OCI-LY7 (cell line): ENCODE measurements around the gene DGCR2. TPM values are rescaled to one million over a fixed set of nuclear protein-coding genes. Genes with fewer than 3 reads are reported as not detected.

ENCODE experiments used
- BruUV-seq: library from RNA; stranded (reverse); fragments of 400-500 nt; replicated peaks from 2 replicates; lab custom pipeline; 2021; lab: Mats Ljungman, UMichigan
- CTCF ChIA-PET: fragments of 300-600 bp; sonication (Branson Sonifier 250); formaldehyde crosslinking; loops from one replicate; lab custom pipeline; 2022; ENCODE audit warnings: antibody characterized with exemption; ENCODE audit not compliant: unreplicated experiment; lab: Charles Lee
- POLR2A ChIA-PET: fragments of 300-600 bp; sonication (Branson Sonifier 250); formaldehyde crosslinking; loops from one replicate; lab custom pipeline; 2022; ENCODE audit warnings: antibody characterized with exemption; lab: Charles Lee
- DNase-seq: peaks from one replicate; pipeline ENCODE4 v3.0.0-alpha.2; 2015; ENCODE audit warnings: low spot score
- H2AFZ ChIP-seq: fragments of 200-600 bp; sonication (generic), shearing (Covaris generic); 2 replicates; pipeline ENCODE4 v1.6.1; 2014; ENCODE audit warnings: mild to moderate bottlenecking, antibody characterized with exemption, low read length, moderate library complexity
- H3K27ac ChIP-seq: fragments of 200-600 bp; sonication (generic); 2 replicates; pipeline ENCODE4 v1.5.1; 2014; ENCODE audit warnings: mixed run types, low read depth, mild to moderate bottlenecking, moderate library complexity, low read length, inconsistent platforms; ENCODE audit not compliant: poor library complexity, severe bottlenecking
- H3K36me3 ChIP-seq: fragments of 200-600 bp; sonication (generic); 2 replicates; pipeline ENCODE4 v1.6.1; 2014; ENCODE audit warnings: mild to moderate bottlenecking, antibody characterized with exemption, low read length, moderate library complexity, mixed read lengths; ENCODE audit not compliant: insufficient read depth
- H3K4me1 ChIP-seq: fragments of 200-600 bp; sonication (generic); 2 replicates; pipeline ENCODE4 v1.5.1; 2014; ENCODE audit warnings: mild to moderate bottlenecking, low read length; ENCODE audit not compliant: insufficient read depth, poor library complexity, severe bottlenecking
- H3K4me2 ChIP-seq: fragments of 200-600 bp; sonication (generic); 2 replicates; pipeline ENCODE4 v1.6.1; 2014; ENCODE audit warnings: mild to moderate bottlenecking, low read length
- H3K4me3 ChIP-seq: fragments of 200-600 bp; sonication (generic); 2 replicates; pipeline ENCODE4 v1.5.1; 2014; ENCODE audit warnings: mild to moderate bottlenecking, low read depth, low read length; ENCODE audit not compliant: poor library complexity, severe bottlenecking
- H3K79me2 ChIP-seq: fragments of 200-600 bp; sonication (generic); 2 replicates; pipeline ENCODE4 v1.6.1; 2016; ENCODE audit warnings: low read depth, mild to moderate bottlenecking, low read length, moderate library complexity, mixed read lengths; ENCODE audit not compliant: insufficient read depth
- H3K9me2 ChIP-seq: fragments of 200-600 bp; sonication (generic); 2 replicates; pipeline ENCODE4 v1.6.1; 2016; ENCODE audit warnings: mild to moderate bottlenecking, low read length, mixed read lengths; ENCODE audit not compliant: insufficient read depth
- H3K9me3 ChIP-seq: fragments of 200-600 bp; sonication (generic); 2 replicates; pipeline ENCODE4 v1.6.1; 2014; ENCODE audit warnings: mild to moderate bottlenecking, mixed run types, low read length, mixed read lengths
- H4K20me1 ChIP-seq: fragments of 200-600 bp; sonication (generic); 2 replicates; pipeline ENCODE4 v1.6.1; 2014; ENCODE audit warnings: mild to moderate bottlenecking, antibody characterized with exemption, low read length, moderate library complexity, mixed read lengths; ENCODE audit not compliant: insufficient read depth
- EZH2phosphoT487 ChIP-seq: fragments of 200-600 bp; sonication (generic); IDR thresholded peaks from 2 replicates; pipeline ENCODE4 v1.6.1; 2018; ENCODE audit warnings: low read depth, borderline replicate concordance, mild to moderate bottlenecking, mixed run types, antibody characterized with exemption, low read length, moderate library complexity, mixed read lengths
- intact Hi-C: fragments of 100-400 bp; cut with micrococcal nuclease; formaldehyde crosslinking; loops from one replicate; pipeline ENCODE4 v1.10.0; 2022; ENCODE audit not compliant: unreplicated experiment
- total RNA-seq, 2 experiments: library from RNA; depleted of rRNA in 1 of 2; stranded (reverse); fragments of >200 nt in 1 of 2; shearing (Covaris generic) in 1 of 2; gene quantifications; 2 replicates each; pipeline ENCODE4 v1.2.3, GENCODE V29; 2014 to 2022
- TF ChIP-seq, protein P1 (sequence below): fragments of 200-600 bp; sonication (generic); conservative IDR thresholded peaks from 2 replicates; pipeline ENCODE4 v1.5.1; 2014; ENCODE audit warnings: mild to moderate bottlenecking, antibody characterized with exemption, low read length, moderate library complexity, mixed read lengths

Gene DGCR2
- total RNA-seq, 2 experiments from 2014 or later, result 27.6 to 29.7 TPM

DNA sequence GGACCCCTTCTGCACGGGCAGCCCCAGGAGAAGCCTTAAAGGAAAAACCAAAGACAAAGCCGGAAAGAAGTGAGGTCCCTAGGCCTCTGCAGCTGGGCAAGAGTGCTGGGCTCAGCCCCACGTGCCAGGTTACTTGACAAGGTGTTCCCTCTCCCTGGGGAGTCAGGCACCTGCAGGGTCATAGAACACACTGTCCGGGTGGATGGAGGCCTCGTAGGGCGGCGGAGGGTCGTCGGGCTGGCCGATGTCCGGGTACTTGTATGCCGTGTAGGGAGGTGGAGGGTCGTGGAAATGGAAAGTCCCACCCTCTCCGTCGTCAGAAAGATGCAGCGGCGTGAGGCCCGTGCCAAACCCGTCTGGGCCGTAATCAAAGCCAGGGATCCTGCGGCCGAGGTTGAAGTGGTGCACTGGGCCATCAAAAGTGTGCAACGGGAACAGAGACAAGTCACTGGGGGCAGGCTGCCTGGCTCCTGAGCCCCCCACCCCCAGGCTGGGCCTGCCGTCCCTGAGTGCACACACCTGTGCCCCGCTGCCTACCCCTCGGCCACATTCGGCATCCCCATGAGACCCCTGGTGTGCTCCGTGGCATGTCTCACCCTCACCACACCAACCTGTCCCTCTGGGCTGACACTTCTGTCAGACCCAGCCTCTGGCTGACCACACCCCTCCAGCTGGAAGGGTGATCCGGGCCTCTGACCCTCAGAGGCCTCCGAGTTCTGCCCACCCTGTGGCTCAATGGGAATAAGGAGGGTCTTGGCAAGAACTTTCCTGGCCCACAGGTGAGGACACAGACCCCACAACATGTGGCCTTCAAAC lies 81.1 kb downstream of the DGCR2 start:
- no peaks in the 10 kb centered on the region for H3K79me2 ChIP-seq
- H3K27ac ChIP-seq, result no peak overlapping the region
- H3K4me3 ChIP-seq, result no peak overlapping the region
- no peaks in the 10 kb centered on the region for H3K4me1 ChIP-seq
- peaks cover 34% of the 10 kb centered on the region for H3K36me3 ChIP-seq
- H2AFZ ChIP-seq, result no peak overlapping the region
- intact Hi-C loops, result no loop called here
- H3K9me2 ChIP-seq, result no peaks in the 10 kb centered on the region
- POLR2A ChIA-PET, result no interaction called here
- no peaks in the 10 kb centered on the region for H4K20me1 ChIP-seq
- DNase-seq, result no peak
- TF ChIP-seq EZH2phosphoT487, result no peak
- TF ChIP-seq, protein P1, sequence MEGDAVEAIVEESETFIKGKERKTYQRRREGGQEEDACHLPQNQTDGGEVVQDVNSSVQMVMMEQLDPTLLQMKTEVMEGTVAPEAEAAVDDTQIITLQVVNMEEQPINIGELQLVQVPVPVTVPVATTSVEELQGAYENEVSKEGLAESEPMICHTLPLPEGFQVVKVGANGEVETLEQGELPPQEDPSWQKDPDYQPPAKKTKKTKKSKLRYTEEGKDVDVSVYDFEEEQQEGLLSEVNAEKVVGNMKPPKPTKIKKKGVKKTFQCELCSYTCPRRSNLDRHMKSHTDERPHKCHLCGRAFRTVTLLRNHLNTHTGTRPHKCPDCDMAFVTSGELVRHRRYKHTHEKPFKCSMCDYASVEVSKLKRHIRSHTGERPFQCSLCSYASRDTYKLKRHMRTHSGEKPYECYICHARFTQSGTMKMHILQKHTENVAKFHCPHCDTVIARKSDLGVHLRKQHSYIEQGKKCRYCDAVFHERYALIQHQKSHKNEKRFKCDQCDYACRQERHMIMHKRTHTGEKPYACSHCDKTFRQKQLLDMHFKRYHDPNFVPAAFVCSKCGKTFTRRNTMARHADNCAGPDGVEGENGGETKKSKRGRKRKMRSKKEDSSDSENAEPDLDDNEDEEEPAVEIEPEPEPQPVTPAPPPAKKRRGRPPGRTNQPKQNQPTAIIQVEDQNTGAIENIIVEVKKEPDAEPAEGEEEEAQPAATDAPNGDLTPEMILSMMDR, result no peak
- BruUV-seq, result no TSS peak
- H3K4me2 ChIP-seq, result no peak overlapping the region
- CTCF ChIA-PET, result no interaction called here
- H3K9me3 ChIP-seq, result no peaks in the 10 kb centered on the region

DNA sequence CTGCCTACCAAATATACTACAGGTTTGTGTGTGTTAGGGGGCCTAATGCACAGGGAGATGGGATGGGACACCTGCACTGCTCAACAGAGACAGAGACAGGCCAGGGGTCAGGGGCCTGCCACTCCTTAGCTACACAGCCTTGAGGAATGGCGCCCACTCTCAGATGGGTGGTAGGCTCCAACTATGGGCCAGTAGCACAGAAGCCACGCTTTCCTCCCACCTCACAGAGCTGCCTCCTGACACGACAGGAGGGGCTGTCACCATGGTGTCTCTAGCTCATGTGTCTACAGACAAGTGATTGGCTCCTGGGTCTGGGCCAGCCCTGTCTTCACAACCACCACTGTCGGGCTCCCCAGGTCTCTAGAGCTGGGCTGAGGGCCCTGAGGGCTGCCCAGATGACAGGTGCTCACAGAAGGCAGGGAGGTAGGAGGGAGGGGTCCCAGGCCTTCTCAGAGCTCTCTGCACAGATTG lies 81.8 kb downstream of the DGCR2 start:
- H4K20me1 ChIP-seq, result no peaks in the 10 kb centered on the region
- POLR2A ChIA-PET, result no interaction called here
- no peak overlapping the region for H2AFZ ChIP-seq
- H3K79me2 ChIP-seq, result no peaks in the 10 kb centered on the region
- H3K4me3 ChIP-seq, result no peak overlapping the region
- H3K27ac ChIP-seq, result no peak overlapping the region
- H3K4me2 ChIP-seq, result no peak overlapping the region
- BruUV-seq, result no TSS peak
- H3K9me2 ChIP-seq, result no peaks in the 10 kb centered on the region
- TF ChIP-seq, protein P1, result no peak
- no peak for TF ChIP-seq EZH2phosphoT487
- H3K36me3 ChIP-seq, result peaks cover 28% of the 10 kb centered on the region
- no peaks in the 10 kb centered on the region for H3K9me3 ChIP-seq
- DNase-seq, result no peak
- H3K4me1 ChIP-seq, result no peaks in the 10 kb centered on the region
- CTCF ChIA-PET, result no interaction called here
- intact Hi-C loops, result no loop called here

DNA sequence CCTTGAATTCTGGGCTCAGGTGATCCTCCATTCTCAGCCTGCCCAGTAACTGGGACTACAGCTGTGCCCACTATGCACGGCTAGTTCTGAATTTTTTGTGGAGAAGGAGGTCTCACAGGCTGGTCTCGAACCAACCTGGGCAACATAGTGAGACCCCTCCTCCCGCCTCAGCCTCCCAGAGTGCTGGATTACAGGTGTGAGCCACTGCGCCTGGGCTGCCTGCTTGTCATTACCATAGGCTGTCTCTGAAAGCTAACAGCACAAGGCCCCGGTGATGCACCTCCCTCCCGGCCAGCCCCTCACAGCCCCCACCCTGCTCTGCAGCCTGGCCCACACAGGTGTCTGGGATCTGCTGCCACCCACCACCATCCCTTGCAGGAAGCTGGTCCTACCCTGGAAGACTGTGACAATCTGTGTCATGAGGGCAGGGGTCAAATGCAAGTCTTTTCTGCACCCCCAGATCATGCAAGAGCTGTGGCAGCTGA lies 82.4 kb downstream of the DGCR2 start:
- no peak for TF ChIP-seq EZH2phosphoT487
- TF ChIP-seq, protein P1, result no peak
- H3K4me2 ChIP-seq, result no peak overlapping the region
- intact Hi-C loops, result no loop called here
- H3K4me1 ChIP-seq, result no peaks in the 10 kb centered on the region
- peaks cover 22% of the 10 kb centered on the region; the same call in 1 of the 2 replicates for H3K36me3 ChIP-seq
- BruUV-seq, result no TSS peak
- no peaks in the 10 kb centered on the region for H3K79me2 ChIP-seq
- no peaks in the 10 kb centered on the region for H3K9me3 ChIP-seq
- no peak overlapping the region for H3K4me3 ChIP-seq
- H3K27ac ChIP-seq, result no peak overlapping the region
- no peaks in the 10 kb centered on the region for H4K20me1 ChIP-seq
- POLR2A ChIA-PET, result no interaction called here
- no peak overlapping the region for H2AFZ ChIP-seq
- CTCF ChIA-PET, result no interaction called here
- H3K9me2 ChIP-seq, result no peaks in the 10 kb centered on the region
- DNase-seq, result no peak
